Mammary epithelial cell (primary cell): ENCODE measurements around the gene MRPL41.

Source experiments
- EZH2 ChIP-seq: IDR thresholded peaks from 2 replicates; pipeline ENCODE4 v1.6.1; 2012; ENCODE audit warnings: low read length, inconsistent platforms, borderline replicate concordance
- TF ChIP-seq, protein P1 (sequence below), 2 donors: IDR thresholded peaks in 1 of 2; conservative IDR thresholded peaks in 1 of 2; 2 replicates each; pipeline ENCODE4 v1.5.1; 2011 to 2012; ENCODE audit warnings: inconsistent platforms in 2 of 2, low read length in 2 of 2, mild to moderate bottlenecking in 2 of 2, control low read depth in 1 of 2, low read depth in 1 of 2; ENCODE audit not compliant: insufficient read depth in 1 of 2; ENCODE audit errors: extremely low read depth in 1 of 2

DNA sequence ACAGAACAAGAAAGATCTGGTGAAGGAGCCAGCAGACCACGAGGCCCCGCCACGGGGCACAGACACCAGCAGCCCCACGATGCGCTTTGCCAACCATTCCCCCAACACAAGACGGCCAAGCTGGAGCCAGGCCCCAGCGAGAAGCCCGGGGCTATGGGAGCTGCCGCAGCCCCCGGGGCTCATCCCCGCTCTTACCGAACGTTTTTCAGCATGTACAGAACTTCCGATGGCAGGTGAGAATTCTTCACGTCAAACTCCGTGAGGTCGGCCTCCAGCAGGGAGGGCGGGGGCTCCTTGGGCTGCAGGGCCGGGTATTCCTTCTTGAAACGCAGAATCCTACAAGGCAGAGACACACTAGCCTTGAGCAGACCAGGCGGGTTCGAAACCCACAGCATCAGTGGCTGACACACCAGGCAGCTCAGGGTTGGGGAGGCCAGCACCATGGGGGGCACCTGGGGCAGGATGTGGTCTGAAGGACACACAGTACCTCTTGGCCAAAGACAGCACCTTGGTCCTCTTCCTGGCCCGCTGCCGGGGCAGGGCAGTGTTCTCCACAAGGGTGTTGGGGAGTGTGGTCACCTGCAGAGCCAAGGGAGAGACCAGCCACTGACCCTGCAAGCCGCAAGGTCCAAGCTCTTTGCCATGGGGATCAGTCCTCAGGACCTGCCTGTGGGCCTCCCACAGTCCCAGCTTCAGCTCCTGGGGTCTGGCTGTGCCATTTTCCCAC lies 8.3 kb upstream of the MRPL41 start:
- TF ChIP-seq, protein P1, sequence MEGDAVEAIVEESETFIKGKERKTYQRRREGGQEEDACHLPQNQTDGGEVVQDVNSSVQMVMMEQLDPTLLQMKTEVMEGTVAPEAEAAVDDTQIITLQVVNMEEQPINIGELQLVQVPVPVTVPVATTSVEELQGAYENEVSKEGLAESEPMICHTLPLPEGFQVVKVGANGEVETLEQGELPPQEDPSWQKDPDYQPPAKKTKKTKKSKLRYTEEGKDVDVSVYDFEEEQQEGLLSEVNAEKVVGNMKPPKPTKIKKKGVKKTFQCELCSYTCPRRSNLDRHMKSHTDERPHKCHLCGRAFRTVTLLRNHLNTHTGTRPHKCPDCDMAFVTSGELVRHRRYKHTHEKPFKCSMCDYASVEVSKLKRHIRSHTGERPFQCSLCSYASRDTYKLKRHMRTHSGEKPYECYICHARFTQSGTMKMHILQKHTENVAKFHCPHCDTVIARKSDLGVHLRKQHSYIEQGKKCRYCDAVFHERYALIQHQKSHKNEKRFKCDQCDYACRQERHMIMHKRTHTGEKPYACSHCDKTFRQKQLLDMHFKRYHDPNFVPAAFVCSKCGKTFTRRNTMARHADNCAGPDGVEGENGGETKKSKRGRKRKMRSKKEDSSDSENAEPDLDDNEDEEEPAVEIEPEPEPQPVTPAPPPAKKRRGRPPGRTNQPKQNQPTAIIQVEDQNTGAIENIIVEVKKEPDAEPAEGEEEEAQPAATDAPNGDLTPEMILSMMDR (conservative IDR thresholded peaks at IDR 0.05 in 1 of 2, IDR thresholded peaks at IDR 0.05 in 1 of 2; ENCODE audit: extremely low read depth in 1 of 2, insufficient read depth in 1 of 2, low read depth in 1 of 2, low read length in 2 of 2) = no peak
- TF ChIP-seq EZH2 = no peak
